Heart left ventricle (tissue), 16 donors: ENCODE data around the gene MICAL2. TPM values are rescaled to one million over a fixed set of nuclear protein-coding genes. Genes with fewer than 3 reads are reported as not detected.

Experiments used
- ATAC-seq, 4 donors: fragments of 200-7000 bp; cut with Tn5 transposase; one replicate each; pipeline ENCODE4 v1.9.1; 2020 to 2022; ENCODE audit warnings: moderate library complexity in 4 of 4, mild to moderate bottlenecking in 3 of 4, moderate number of reproducible peaks in 1 of 4
- DNase-seq, 5 donors: peaks; one replicate each; pipeline ENCODE4 v3.0.0-alpha.2; 2020
- H3K27ac ChIP-seq, 12 donors: fragments of 200-600 bp; sonication (generic) in 4 of 12; one replicate each; pipeline versions ENCODE4 v1.5.0 to v1.8.0; 2016 to 2022; ENCODE audit warnings: mild to moderate bottlenecking in 2 of 12
- H3K27me3 ChIP-seq, 9 donors: fragments of 200-600 bp; sonication (generic) in 2 of 9; one replicate each; pipeline versions ENCODE4 v1.5.1 to v1.8.0; 2016 to 2022; ENCODE audit warnings: mild to moderate bottlenecking in 3 of 9
- H3K36me3 ChIP-seq, 9 donors: fragments of 200-600 bp; sonication (generic) in 2 of 9; one replicate each; pipeline versions ENCODE4 v1.5.0 to v1.8.0; 2018 to 2022; ENCODE audit warnings: mild to moderate bottlenecking in 2 of 9
- H3K4me1 ChIP-seq, 12 donors: fragments of 200-600 bp; sonication (generic) in 4 of 12; one replicate each; pipeline versions ENCODE4 v1.5.0 to v1.8.0; 2016 to 2022; ENCODE audit warnings: mild to moderate bottlenecking in 3 of 12
- H3K4me3 ChIP-seq, 12 donors: fragments of 200-600 bp; sonication (generic) in 4 of 12; one replicate each; pipeline versions ENCODE4 v1.5.0 to v1.8.0; 2017 to 2022; ENCODE audit warnings: mild to moderate bottlenecking in 9 of 12, moderate library complexity in 4 of 12
- H3K9me3 ChIP-seq, 12 donors: fragments of 200-600 bp; sonication (generic) in 4 of 12; one replicate each; pipeline versions ENCODE4 v1.5.0 to v1.8.0; 2016 to 2022; ENCODE audit warnings: mild to moderate bottlenecking in 1 of 12
- CTCF ChIP-seq, 12 donors: fragments of 200-600 bp; sonication (generic) in 4 of 12; IDR thresholded peaks; one replicate each; pipeline versions ENCODE4 v1.5.0 to v1.8.0; 2018 to 2022; ENCODE audit warnings: antibody characterized with exemption in 12 of 12, mild to moderate bottlenecking in 5 of 12
- POLR2A ChIP-seq, 2 donors: fragments of 450-650 bp; IDR thresholded peaks; one replicate each; pipeline ENCODE4 v1.6.1; 2017; ENCODE audit warnings: antibody characterized with exemption in 2 of 2, mild to moderate bottlenecking in 2 of 2, moderate library complexity in 2 of 2
- WGBS, 4 donors: extraction: QIAGEN DNeasy Blood & Tissue Kit in 2 of 4; methylation state at CpG; one replicate each; pipeline versions ENCODE4 v1.1.5 to v1.1.7; 2013 to 2018; 5-methylcytosine and 5-hydroxymethylcytosine counted together
- intact Hi-C, 10 donors: fragments of 100-400 bp; cut with DNase I; formaldehyde crosslinking; loops; one replicate each; pipeline versions ENCODE4 v1.11.1 to v1.14.2; 2022
- polyA plus RNA-seq, 2 donors: library from polyadenylated mRNA; stranded (reverse); fragments of 200-250 nt; gene quantifications; one replicate each; pipeline ENCODE4 v1.2.3, GENCODE V29; 2013
- total RNA-seq, 9 donors: library from RNA; depleted of rRNA in 2 of 9; stranded (reverse); fragments of >200 nt in 2 of 9; fragmentation: NEBNext Ultra II Directional in 3 of 9; extraction: Animal tissue kit (Norgen Biotek cat#: 25700) in 3 of 9; gene quantifications; one replicate each; pipeline versions ENCODE4 v1.1.0 to v1.2.4, GENCODE V29; 2016 to 2023
- donor health status: ischemic (EF 13 %, LVEDD 7.1; RV severe dilation, severe dysfunction).
- donor health status: healthy with polysubstance abuse.
- donor health status: DM: no; HTN: yes; CAD: no.
- donor health status: DM: no; HTN: no; CAD: no.
- donor health status: ischemic (EF 25% LVEDD 6.9; RV normal size, moderate dysfunction).
- donor health status: ischemic (EF 25% LVEDD 5.7; RV mildly dilated, moderate dysfunction).
- donor health status: healthy.
- donor health status: DM: yes; HTN: yes; CAD: no.
- donor health status: ischemic (EF 35%, LVEDD 5.7; RV mildly dilated, moderate dysfunction).
- donor health status: nonischemic (EF 11% LVEDD 7.7; RV severe dilation, severe dysfunction).
- donor health status: DM: yes; HTN: yes; CAD: no.
- donor health status: PGD.
- donor health status: ischemic (EF 29% LVEDD 5.4; RV normal size, mild dysfunction).
- donor health status: nonischemic (EF 23%, LVEDD 6.1; RV moderate dilation, normal function).

Gene MICAL2
- total and polyA plus RNA-seq, 11 donors = 37.6 to 110 (median 86.4) TPM

GRCh38 chr11:12127206-12127898 lies 17.0 kb downstream of the MICAL2 start:
- intact Hi-C loops = no loop called here
- WGBS, 4 donors = 69 to 83% (median 79%) methylated on average over 4 of the region's 4 CpGs
- peaks cover 0 to 91% (median 45%) of the 10 kb centered on the region in 12 donors for H3K4me1 ChIP-seq

DNA sequence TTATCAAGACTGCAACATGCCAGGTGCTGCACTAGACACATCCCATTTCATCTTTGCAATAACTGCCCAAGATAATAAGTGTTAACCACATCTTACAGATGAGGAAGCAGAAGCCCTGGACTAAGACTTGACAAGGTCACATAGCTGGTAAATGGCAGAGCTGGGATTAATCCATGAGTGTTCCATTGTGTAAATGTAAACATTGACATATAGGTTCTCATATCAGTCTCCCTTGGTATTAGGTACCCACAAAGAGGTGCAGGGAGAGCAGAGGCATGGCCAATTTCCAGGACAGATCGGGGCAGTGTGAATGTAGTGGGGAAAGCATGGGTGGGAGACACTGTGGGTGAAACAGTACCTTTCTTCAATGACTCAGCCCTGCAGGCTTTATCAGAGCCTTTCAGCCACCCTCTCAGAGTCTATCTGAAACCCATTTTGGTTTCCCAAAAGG lies 17.9 kb downstream of the MICAL2 start:
- 83 to 90% (median 88%) methylated on average over 1 of the region's 1 CpG for WGBS, 4 donors
- Histone ChIP-seq H3K4me1 (peaks cover 0 to 90% (median 47%) of the 10 kb centered on the region in 12 donors), H3K4me3 (no peak overlapping the region), H3K36me3 (no peaks in the 10 kb centered on the region), H3K27me3 (no peaks in the 10 kb centered on the region), H3K9me3 (no peaks in the 10 kb centered on the region), H3K27ac (no peak overlapping the region)
- no peak for ATAC-seq
- intact Hi-C loops = no loop called here
- no peak for DNase-seq
- TF ChIP-seq POLR2A (IDR thresholded peaks at IDR 0.05) (no peak), CTCF (IDR thresholded peaks at IDR 0.05) (no peak)

More at GRCh38 chr11:12127206-12127898, 17.0 kb downstream of the MICAL2 start:
- DNase-seq (no peak), ATAC-seq (no peak)
- Histone ChIP-seq H3K4me3 (no peak overlapping the region), H3K36me3 (no peaks in the 10 kb centered on the region), H3K27me3 (no peaks in the 10 kb centered on the region), H3K9me3 (no peaks in the 10 kb centered on the region), H3K27ac (no peak overlapping the region)
- no peak for TF ChIP-seq POLR2A (IDR thresholded peaks at IDR 0.05)
- no peak for TF ChIP-seq CTCF (IDR thresholded peaks at IDR 0.05)

DNA sequence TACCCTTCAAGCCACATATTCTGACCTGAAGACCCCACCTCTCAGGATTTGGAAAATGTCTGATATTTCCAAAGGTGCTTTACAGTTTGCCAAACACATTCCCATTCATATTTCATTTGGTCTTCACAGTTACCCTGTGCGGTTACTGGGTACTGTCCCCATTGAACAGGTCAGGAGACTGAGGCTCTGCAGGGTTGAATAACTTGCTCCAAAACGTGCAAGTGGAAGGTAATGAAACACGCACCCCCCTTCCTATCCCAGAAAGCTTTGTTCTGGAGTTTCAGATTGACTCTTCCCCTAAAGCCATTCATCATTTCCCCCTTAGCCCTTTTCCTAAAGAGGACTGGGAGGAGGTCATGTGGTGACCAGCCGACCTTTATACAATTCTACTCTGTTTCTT lies 18.8 kb downstream of the MICAL2 start:
- H3K27me3 ChIP-seq = no peaks in the 10 kb centered on the region
- no peak for ATAC-seq
- 90 to 94% (median 91%) methylated on average over 4 of the region's 4 CpGs for WGBS, 4 donors
- TF ChIP-seq CTCF (IDR thresholded peaks at IDR 0.05) (no peak), POLR2A (IDR thresholded peaks at IDR 0.05) (no peak)
- no peaks in the 10 kb centered on the region for H3K9me3 ChIP-seq
- DNase-seq = no peak
- no peaks in the 10 kb centered on the region for H3K36me3 ChIP-seq
- H3K4me1 ChIP-seq = peaks cover 0 to 89% (median 43%) of the 10 kb centered on the region in 12 donors
- intact Hi-C loops = no loop called here
- H3K27ac ChIP-seq = no peak overlapping the region
- no peak overlapping the region for H3K4me3 ChIP-seq

DNA sequence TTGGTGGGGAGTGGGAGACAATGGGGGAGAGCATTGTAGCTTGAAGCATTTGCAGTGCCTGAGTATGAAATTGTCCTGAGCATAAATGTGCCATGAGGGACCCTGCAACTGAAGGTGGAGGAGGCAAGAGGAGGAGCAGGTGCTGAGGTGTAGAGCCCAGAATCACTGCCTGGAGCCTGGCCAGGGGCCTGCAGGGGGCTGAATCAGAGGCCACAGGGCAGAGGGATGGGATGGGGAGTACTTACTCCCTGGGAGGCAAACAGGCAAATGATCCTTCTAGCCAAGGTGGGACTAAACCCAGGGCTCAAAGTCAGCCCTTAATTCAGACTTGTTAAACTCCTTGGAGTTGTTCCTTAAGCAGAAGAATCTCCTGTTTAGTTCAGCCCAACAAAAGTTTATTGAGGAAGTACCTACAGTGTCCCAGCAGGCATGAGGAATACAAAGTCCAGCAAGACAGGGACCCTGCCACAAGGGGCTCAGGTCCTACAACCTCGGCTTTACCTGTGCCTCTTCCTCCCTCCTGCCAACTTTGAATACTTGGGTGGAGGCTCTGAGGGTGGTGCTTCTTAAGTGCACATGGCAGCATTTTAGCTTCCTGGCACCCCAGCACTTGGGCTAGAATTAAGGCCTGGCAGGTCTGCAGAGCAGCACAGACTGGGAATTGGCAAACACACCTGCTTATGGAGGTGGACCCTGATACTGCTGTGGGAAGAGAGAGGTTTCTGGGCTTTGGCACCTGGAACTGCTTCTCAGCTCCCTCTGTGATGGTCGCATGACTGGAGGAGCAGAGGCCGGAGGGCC lies 20.0 kb downstream of the MICAL2 start:
- DNase-seq (no peak), ATAC-seq (no peak)
- no peak for TF ChIP-seq CTCF (IDR thresholded peaks at IDR 0.05)
- no peak for TF ChIP-seq POLR2A (IDR thresholded peaks at IDR 0.05)
- intact Hi-C loops = no loop called here
- Histone ChIP-seq H3K27ac (no peak overlapping the region), H3K27me3 (no peaks in the 10 kb centered on the region), H3K9me3 (no peaks in the 10 kb centered on the region), H3K4me1 (peaks cover 0 to 87% (median 31%) of the 10 kb centered on the region in 12 donors), H3K4me3 (no peak overlapping the region), H3K36me3 (no peaks in the 10 kb centered on the region)
- WGBS, 4 donors = 90 to 96% (median 95%) methylated on average over 3 of the region's 3 CpGs
